Mammary epithelial cell (primary cell): ENCODE results near the gene GOLGA8F.
"Not testable (repeated sequence)": the region's sequence is repeated elsewhere in the genome, so short reads cannot be mapped to it uniquely, and the experiment has no call there.

ENCODE experiments used
- EZH2 ChIP-seq: IDR thresholded peaks from 2 replicates; pipeline ENCODE4 v1.6.1; 2012; ENCODE audit warnings: low read length, inconsistent platforms, borderline replicate concordance
- TF ChIP-seq, protein P1 (sequence below), 2 donors: IDR thresholded peaks in 1 of 2; conservative IDR thresholded peaks in 1 of 2; 2 replicates each; pipeline ENCODE4 v1.5.1; 2011 to 2012; ENCODE audit warnings: inconsistent platforms in 2 of 2, low read length in 2 of 2, mild to moderate bottlenecking in 2 of 2, control low read depth in 1 of 2, low read depth in 1 of 2; ENCODE audit not compliant: insufficient read depth in 1 of 2; ENCODE audit errors: extremely low read depth in 1 of 2

DNA sequence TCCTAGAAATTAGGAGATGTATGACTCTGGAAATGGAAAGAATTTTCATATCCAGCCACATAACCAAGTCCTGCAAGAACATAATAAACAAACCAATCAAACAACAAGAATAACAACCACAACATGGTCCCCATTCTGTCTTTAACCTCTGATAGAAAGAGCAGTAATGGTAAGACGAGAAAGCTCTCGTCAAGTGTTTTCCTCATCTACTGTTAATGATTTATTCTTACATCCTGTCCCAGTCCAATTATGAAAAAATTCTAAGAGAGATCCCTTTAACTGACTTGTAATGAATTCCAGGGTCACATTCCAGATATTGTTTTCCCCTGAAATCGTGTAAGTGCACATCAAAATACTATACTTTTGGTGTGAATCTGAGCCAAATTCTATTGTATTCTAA, 57.1 kb downstream of the GOLGA8F start:
- TF ChIP-seq, protein P1, sequence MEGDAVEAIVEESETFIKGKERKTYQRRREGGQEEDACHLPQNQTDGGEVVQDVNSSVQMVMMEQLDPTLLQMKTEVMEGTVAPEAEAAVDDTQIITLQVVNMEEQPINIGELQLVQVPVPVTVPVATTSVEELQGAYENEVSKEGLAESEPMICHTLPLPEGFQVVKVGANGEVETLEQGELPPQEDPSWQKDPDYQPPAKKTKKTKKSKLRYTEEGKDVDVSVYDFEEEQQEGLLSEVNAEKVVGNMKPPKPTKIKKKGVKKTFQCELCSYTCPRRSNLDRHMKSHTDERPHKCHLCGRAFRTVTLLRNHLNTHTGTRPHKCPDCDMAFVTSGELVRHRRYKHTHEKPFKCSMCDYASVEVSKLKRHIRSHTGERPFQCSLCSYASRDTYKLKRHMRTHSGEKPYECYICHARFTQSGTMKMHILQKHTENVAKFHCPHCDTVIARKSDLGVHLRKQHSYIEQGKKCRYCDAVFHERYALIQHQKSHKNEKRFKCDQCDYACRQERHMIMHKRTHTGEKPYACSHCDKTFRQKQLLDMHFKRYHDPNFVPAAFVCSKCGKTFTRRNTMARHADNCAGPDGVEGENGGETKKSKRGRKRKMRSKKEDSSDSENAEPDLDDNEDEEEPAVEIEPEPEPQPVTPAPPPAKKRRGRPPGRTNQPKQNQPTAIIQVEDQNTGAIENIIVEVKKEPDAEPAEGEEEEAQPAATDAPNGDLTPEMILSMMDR (conservative IDR thresholded peaks at IDR 0.05 in 1 of 2, IDR thresholded peaks at IDR 0.05 in 1 of 2; ENCODE audit: extremely low read depth in 1 of 2, insufficient read depth in 1 of 2, low read depth in 1 of 2, low read length in 2 of 2): not testable (repeated sequence)
- TF ChIP-seq EZH2: not testable (repeated sequence)
